ENCODE results near the gene MECR.

- TF ChIP-seq, protein P1, sequence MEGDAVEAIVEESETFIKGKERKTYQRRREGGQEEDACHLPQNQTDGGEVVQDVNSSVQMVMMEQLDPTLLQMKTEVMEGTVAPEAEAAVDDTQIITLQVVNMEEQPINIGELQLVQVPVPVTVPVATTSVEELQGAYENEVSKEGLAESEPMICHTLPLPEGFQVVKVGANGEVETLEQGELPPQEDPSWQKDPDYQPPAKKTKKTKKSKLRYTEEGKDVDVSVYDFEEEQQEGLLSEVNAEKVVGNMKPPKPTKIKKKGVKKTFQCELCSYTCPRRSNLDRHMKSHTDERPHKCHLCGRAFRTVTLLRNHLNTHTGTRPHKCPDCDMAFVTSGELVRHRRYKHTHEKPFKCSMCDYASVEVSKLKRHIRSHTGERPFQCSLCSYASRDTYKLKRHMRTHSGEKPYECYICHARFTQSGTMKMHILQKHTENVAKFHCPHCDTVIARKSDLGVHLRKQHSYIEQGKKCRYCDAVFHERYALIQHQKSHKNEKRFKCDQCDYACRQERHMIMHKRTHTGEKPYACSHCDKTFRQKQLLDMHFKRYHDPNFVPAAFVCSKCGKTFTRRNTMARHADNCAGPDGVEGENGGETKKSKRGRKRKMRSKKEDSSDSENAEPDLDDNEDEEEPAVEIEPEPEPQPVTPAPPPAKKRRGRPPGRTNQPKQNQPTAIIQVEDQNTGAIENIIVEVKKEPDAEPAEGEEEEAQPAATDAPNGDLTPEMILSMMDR (IDR thresholded peaks at IDR 0.05), result peak; percentile 93 to 99 (median 98)
- TF ChIP-seq POLR2A (IDR thresholded peaks at IDR 0.05), result no peak
Observed at GRCh38 chr1:29202584-29203340, 28.0 kb downstream of the MECR start.
